ENCODE results near the gene ATP10D.

DNA sequence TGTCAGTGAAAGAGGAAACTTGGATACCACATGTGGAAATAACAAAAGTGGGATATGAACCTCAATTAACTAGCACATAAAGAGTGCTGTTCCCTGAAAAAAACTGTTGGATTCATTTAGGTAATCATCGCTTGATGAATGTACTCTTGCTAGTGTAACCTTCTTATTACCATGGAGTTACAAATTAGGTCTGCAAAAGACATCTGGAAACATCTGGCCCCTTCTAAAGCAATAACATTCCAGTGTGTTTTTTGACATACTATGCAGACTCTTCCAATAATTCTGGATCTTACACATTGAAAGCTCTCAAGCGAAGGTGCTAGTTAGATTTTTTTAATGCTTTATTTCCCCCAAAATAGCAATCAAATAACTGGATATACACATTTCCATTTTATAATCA is 134.6 kb downstream of the ATP10D start:
- TF ChIP-seq CTCF (IDR thresholded peaks at IDR 0.05) = no peak
- TF ChIP-seq POLR2A (IDR thresholded peaks at IDR 0.05) = no peak

Measured in lower leg skin (tissue), 3 donors.